ENCODE measurements around the gene BLM. TPM values are rescaled to one million over a fixed set of nuclear protein-coding genes. Genes with fewer than 3 reads are reported as not detected.

BLM gene
- total and polyA plus RNA-seq, 8 donors, result 1.1 to 10.5 (median 2.6) TPM

GRCh38 chr15:90860942-90861675 is 144.0 kb downstream of the BLM start:
- DNase-seq, result peak in 1 of 2 donors; percentile 55
- H3K4me3 ChIP-seq, result no peak overlapping the region
- no peak overlapping the region for H3K27ac ChIP-seq
- H3K9me3 ChIP-seq, result no peaks in the 10 kb centered on the region
- intact Hi-C loops (cut with DNase I; ENCODE audit: low total_unique reads), result no loop called here
- no peaks in the 10 kb centered on the region for H3K27me3 ChIP-seq
- WGBS, 5 donors, result 83 to 94% (median 90%) methylated on average over 14 of the region's 14 CpGs
- no peaks in the 10 kb centered on the region for H3K36me3 ChIP-seq
- TF ChIP-seq EP300 (IDR thresholded peaks at IDR 0.05) (no peak), POLR2AphosphoS5 (IDR thresholded peaks at IDR 0.05) (no peak)
- peaks cover 0 to 40% (median 0%) of the 10 kb centered on the region in 4 donors for H3K4me1 ChIP-seq

DNA sequence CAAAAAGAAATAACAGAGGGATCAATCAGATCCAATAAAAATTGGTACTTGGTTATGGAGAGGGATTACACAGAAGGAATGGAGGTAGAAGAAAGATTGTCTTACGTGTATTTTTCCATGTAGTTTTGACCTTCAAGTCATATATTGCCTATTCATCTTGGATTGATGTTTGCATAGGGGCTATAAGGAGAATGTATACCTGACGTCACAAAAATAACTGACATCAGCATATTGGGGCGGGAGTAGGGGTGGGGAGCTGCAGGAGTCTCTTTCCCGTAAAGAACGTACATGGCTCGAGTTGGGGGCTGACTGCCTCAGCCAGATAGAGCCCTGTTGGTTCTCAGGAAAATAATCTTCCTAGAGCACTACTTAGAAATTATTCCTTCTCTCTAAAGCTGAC is 145.3 kb downstream of the BLM start:
- no peak for TF ChIP-seq POLR2AphosphoS5 (IDR thresholded peaks at IDR 0.05)
- TF ChIP-seq EP300 (IDR thresholded peaks at IDR 0.05), result no peak
- TF ChIP-seq POLR2A (IDR thresholded peaks at IDR 0.05), result no peak
- no peak for TF ChIP-seq CTCF (IDR thresholded peaks at IDR 0.05)
- intact Hi-C loops (cut with DNase I; ENCODE audit: low total_unique reads), result no loop called here

DNA sequence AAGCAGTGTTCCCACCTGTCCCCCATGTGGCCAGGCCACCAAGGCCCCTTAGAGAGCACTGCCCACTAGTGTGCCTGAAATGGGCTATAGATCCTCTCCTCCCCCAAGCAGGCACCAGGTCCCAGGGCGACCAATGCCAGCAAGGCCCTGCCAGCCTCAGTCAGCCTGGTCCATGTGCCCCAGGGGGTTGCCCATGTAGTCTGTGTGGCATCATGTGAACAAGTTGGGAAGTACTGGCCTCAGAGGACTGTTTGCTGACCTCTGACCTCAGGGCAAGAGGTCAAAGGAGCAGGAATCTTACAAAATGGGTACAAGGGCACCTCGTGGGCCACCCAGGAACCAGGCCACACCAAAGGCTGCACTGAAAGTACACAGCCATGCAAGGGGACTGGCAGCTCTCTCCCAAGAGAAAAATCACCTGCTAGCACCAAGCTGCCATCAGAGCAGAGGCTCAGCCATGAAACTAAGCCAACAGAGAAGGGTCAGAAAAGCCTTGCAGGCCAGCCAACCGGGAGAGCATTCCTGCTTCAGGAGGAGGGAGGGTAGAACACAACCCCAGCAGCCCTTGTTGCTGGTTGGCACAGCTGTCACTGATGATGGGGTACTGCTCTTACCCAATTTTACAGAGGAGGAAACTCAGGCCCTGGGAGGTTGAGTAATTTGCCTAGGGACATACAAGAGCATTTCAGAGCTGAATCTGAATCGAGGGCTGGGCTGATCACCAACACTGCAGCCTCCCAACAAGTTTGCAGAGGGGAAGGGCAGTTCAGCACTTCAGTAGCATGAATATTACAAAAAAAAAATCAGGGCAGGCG is 146.0 kb downstream of the BLM start:
- H3K27me3 ChIP-seq, result no peaks in the 10 kb centered on the region
- TF ChIP-seq CTCF (IDR thresholded peaks at IDR 0.05) (no peak), EP300 (IDR thresholded peaks at IDR 0.05) (no peak), POLR2A (IDR thresholded peaks at IDR 0.05) (no peak), POLR2AphosphoS5 (IDR thresholded peaks at IDR 0.05) (no peak)
- DNase-seq, result no peak
- H3K4me1 ChIP-seq, result peaks cover 0 to 24% (median 0%) of the 10 kb centered on the region in 4 donors
- H3K36me3 ChIP-seq, result no peaks in the 10 kb centered on the region
- peak overlapping the region in 2 of 5 donors; percentile 31 to 43 for H3K27ac ChIP-seq
- no peak overlapping the region for H3K4me3 ChIP-seq
- intact Hi-C loops (cut with DNase I; ENCODE audit: low total_unique reads), result no loop called here
- no peaks in the 10 kb centered on the region for H3K9me3 ChIP-seq
- 67 to 85% (median 70%) methylated on average over 5 of the region's 5 CpGs for WGBS, 5 donors

More for the DNA sequence above, 145.3 kb downstream of the BLM start:
- WGBS, 5 donors, result 86 to 93% (median 88%) methylated on average over 6 of the region's 6 CpGs
- Histone ChIP-seq H3K27ac (peak overlapping the region in 1 of 5 donors; percentile 31), H3K4me1 (peaks cover 0 to 29% (median 0%) of the 10 kb centered on the region in 4 donors), H3K27me3 (no peaks in the 10 kb centered on the region), H3K4me3 (no peak overlapping the region), H3K36me3 (no peaks in the 10 kb centered on the region), H3K9me3 (no peaks in the 10 kb centered on the region)
- no peak for DNase-seq

GRCh38 chr15:90863987-90864386 is 146.8 kb downstream of the BLM start:
- DNase-seq, result no peak
- Histone ChIP-seq H3K27ac (peak overlapping the region in 1 of 5 donors; percentile 43), H3K4me3 (no peak overlapping the region), H3K27me3 (no peaks in the 10 kb centered on the region), H3K4me1 (peaks cover under 1 to 27% (median 4%) of the 10 kb centered on the region in 4 donors), H3K36me3 (no peaks in the 10 kb centered on the region), H3K9me3 (no peaks in the 10 kb centered on the region)
- intact Hi-C loops (cut with DNase I; ENCODE audit: low total_unique reads), result no loop called here
- TF ChIP-seq EP300 (IDR thresholded peaks at IDR 0.05) (no peak), CTCF (IDR thresholded peaks at IDR 0.05) (no peak)
- 86 to 92% (median 92%) methylated on average over 4 of the region's 4 CpGs for WGBS, 5 donors
